Suprapubic skin (tissue), 3 donors: Measurements from ENCODE around the gene HOXB6.

Experiments
- CTCF ChIP-seq, 2 donors: fragments of 200-600 bp in 1 of 2; fragments of 450-650 bp in 1 of 2; sonication (generic) in 1 of 2; IDR thresholded peaks; one replicate each; pipeline ENCODE4 v1.5.1; 2016 to 2019; ENCODE audit warnings: antibody characterized with exemption in 2 of 2, mild to moderate bottlenecking in 1 of 2, moderate library complexity in 1 of 2
- POLR2A ChIP-seq, 2 donors: fragments of 450-650 bp; IDR thresholded peaks; one replicate each; pipeline ENCODE4 v1.6.1; 2017; ENCODE audit warnings: antibody characterized with exemption in 2 of 2, mild to moderate bottlenecking in 2 of 2, moderate library complexity in 2 of 2

- TF ChIP-seq CTCF (IDR thresholded peaks at IDR 0.05) = no peak
- TF ChIP-seq POLR2A (IDR thresholded peaks at IDR 0.05) = no peak
Measured at GRCh38 chr17:48613862-48614694, 9.3 kb upstream of the HOXB6 start.
